ENCODE results near the gene KAT14.

- TF ChIP-seq CTCF (IDR thresholded peaks at IDR 0.05) (no peak), CREB1 (CRISPR knock-in tag; IDR thresholded peaks at IDR 0.05) (no peak), CBFB (CRISPR knock-in tag; IDR thresholded peaks at IDR 0.05; ENCODE audit: low read depth) (no peak), NR2C2 (CRISPR knock-in tag; IDR thresholded peaks at IDR 0.05) (no peak), PRDM15 (CRISPR knock-in tag; IDR thresholded peaks at IDR 0.05) (no peak), ESRRA (CRISPR knock-in tag; IDR thresholded peaks at IDR 0.05; ENCODE audit: borderline replicate concordance) (no peak), ZBTB21 (CRISPR knock-in tag; IDR thresholded peaks at IDR 0.05; ENCODE audit: borderline replicate concordance) (no peak)
- TF ChIP-seq, protein P1, sequence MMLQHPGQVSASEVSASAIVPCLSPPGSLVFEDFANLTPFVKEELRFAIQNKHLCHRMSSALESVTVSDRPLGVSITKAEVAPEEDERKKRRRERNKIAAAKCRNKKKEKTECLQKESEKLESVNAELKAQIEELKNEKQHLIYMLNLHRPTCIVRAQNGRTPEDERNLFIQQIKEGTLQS (CRISPR knock-in tag; conservative IDR thresholded peaks at IDR 0.05), result no peak
- TF ChIP-seq, protein P2, sequence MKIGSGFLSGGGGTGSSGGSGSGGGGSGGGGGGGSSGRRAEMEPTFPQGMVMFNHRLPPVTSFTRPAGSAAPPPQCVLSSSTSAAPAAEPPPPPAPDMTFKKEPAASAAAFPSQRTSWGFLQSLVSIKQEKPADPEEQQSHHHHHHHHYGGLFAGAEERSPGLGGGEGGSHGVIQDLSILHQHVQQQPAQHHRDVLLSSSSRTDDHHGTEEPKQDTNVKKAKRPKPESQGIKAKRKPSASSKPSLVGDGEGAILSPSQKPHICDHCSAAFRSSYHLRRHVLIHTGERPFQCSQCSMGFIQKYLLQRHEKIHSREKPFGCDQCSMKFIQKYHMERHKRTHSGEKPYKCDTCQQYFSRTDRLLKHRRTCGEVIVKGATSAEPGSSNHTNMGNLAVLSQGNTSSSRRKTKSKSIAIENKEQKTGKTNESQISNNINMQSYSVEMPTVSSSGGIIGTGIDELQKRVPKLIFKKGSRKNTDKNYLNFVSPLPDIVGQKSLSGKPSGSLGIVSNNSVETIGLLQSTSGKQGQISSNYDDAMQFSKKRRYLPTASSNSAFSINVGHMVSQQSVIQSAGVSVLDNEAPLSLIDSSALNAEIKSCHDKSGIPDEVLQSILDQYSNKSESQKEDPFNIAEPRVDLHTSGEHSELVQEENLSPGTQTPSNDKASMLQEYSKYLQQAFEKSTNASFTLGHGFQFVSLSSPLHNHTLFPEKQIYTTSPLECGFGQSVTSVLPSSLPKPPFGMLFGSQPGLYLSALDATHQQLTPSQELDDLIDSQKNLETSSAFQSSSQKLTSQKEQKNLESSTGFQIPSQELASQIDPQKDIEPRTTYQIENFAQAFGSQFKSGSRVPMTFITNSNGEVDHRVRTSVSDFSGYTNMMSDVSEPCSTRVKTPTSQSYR (CRISPR knock-in tag; IDR thresholded peaks at IDR 0.05), result no peak
- TF ChIP-seq, protein P3, sequence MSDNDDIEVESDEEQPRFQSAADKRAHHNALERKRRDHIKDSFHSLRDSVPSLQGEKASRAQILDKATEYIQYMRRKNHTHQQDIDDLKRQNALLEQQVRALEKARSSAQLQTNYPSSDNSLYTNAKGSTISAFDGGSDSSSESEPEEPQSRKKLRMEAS (CRISPR knock-in tag; IDR thresholded peaks at IDR 0.05), result no peak
- TF ChIP-seq, protein P4, sequence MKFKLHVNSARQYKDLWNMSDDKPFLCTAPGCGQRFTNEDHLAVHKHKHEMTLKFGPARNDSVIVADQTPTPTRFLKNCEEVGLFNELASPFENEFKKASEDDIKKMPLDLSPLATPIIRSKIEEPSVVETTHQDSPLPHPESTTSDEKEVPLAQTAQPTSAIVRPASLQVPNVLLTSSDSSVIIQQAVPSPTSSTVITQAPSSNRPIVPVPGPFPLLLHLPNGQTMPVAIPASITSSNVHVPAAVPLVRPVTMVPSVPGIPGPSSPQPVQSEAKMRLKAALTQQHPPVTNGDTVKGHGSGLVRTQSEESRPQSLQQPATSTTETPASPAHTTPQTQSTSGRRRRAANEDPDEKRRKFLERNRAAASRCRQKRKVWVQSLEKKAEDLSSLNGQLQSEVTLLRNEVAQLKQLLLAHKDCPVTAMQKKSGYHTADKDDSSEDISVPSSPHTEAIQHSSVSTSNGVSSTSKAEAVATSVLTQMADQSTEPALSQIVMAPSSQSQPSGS (CRISPR knock-in tag; IDR thresholded peaks at IDR 0.05; ENCODE audit: borderline replicate concordance, low read depth), result no peak
- TF ChIP-seq, protein P5, sequence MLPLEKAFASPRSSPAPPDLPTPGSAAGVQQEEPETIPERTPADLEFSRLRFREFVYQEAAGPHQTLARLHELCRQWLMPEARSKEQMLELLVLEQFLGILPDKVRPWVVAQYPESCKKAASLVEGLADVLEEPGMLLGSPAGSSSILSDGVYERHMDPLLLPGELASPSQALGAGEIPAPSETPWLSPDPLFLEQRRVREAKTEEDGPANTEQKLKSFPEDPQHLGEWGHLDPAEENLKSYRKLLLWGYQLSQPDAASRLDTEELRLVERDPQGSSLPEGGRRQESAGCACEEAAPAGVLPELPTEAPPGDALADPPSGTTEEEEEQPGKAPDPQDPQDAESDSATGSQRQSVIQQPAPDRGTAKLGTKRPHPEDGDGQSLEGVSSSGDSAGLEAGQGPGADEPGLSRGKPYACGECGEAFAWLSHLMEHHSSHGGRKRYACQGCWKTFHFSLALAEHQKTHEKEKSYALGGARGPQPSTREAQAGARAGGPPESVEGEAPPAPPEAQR (CRISPR knock-in tag; IDR thresholded peaks at IDR 0.05), result no peak
These were observed 28.7 kb downstream of the KAT14 start for GRCh38 chr20:18166241-18166881.
